22Rv1 (cell line): ENCODE data around the gene XPR1.

Source experiments
- H3K27ac ChIP-seq: fragments of 450-650 bp; 2 replicates; pipeline ENCODE4 v1.5.1; 2017
- CTCF ChIP-seq: fragments of 450-650 bp; IDR thresholded peaks from 2 replicates; pipeline ENCODE4 v1.5.1; 2017; ENCODE audit warnings: mild to moderate bottlenecking
- ZFX ChIP-seq: fragments of 450-650 bp; IDR thresholded peaks from 2 replicates; pipeline ENCODE4 v1.6.1; 2017; ENCODE audit warnings: antibody characterized with exemption, borderline replicate concordance

XPR1 gene

DNA sequence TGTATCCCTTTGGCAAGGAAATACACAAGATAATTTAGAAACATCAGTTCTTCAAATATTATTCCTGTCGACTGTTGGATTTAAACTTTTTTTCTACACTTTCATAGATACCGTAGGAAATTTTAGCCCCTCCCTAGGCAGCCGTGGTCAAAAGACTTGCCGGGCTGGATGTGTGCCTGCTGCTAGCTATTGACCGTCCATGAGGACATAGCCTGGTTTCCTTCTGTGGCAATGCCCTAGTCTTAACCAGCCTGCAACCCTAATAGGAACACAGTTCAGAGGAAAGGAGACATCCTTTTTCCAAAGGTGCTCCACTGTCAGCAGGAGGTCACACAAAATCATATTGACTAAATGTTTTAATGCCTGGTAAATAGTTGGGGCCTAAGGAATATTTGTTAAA lies 260.4 kb downstream of the XPR1 start:
- TF ChIP-seq ZFX (no peak), CTCF (no peak)
- H3K27ac ChIP-seq, result no peak overlapping the region

- TF ChIP-seq CTCF (no peak), ZFX (no peak)
- no peak overlapping the region for H3K27ac ChIP-seq
Measured at GRCh38 chr1:180892675-180893074, 260.9 kb downstream of the XPR1 start.

DNA sequence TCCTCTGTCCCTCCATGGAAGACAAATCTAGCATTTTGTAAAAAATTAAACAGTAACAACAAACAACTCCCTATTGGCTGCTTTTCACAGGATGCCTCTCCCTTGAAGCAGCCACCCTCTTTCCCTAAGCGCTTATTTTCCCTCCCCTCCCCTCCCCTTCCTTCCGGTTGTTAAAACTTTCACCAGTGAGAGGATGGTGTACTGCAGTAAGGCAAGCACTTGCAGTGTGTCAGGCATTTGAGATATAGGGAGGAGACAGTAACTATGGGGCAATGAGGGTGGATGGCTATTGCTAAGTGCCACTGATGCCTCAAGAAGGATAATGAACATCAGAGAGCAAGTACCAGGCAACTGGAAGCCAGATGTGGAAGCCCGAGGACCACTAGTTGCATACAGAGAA lies 261.8 kb downstream of the XPR1 start:
- TF ChIP-seq CTCF (no peak), ZFX (no peak)
- H3K27ac ChIP-seq, result no peak overlapping the region

DNA sequence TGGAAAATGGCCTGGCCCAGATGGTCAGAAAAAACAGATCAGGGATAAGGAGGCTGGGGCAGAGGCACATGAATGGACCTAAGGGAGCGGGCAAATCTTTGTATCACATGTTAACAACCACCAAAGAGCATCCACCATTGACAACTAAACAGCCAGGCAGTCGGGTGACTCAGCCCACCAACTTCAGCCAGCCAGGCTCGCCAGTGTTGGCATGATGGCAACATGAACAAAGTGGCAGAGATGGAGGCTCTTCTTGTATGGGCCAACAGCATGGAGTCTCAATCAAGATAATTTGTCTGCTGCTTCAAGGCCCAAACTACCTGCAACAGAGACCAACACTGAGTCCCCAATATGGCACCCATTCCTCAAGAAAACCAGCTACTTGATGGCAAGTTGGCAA lies 264.3 kb downstream of the XPR1 start:
- no peak for TF ChIP-seq ZFX
- TF ChIP-seq CTCF, result no peak
- H3K27ac ChIP-seq, result no peak overlapping the region

GRCh38 chr1:180898441-180899219 lies 266.8 kb downstream of the XPR1 start:
- H3K27ac ChIP-seq, result no peak overlapping the region
- no peak for TF ChIP-seq ZFX
- no peak for TF ChIP-seq CTCF

- no peak for TF ChIP-seq ZFX
- no peak for TF ChIP-seq CTCF
Measured at GRCh38 chr1:180899262-180899661, 267.4 kb downstream of the XPR1 start.

GRCh38 chr1:180901076-180901990 lies 269.5 kb downstream of the XPR1 start:
- H3K27ac ChIP-seq, result no peak overlapping the region
- no peak for TF ChIP-seq ZFX

More at GRCh38 chr1:180899262-180899661, 267.4 kb downstream of the XPR1 start:
- H3K27ac ChIP-seq, result no peak overlapping the region
